Astrocyte (in vitro differentiated cells and primary cell): Measurements from ENCODE around the gene PDE1A.

Source experiments
- CTCF ChIP-seq: IDR thresholded peaks from 2 replicates; pipeline ENCODE4 v1.5.1; 2011; ENCODE audit warnings: low read depth, mild to moderate bottlenecking, inconsistent platforms, low read length, moderate library complexity; ENCODE audit not compliant: insufficient read depth
- EZH2 ChIP-seq: IDR thresholded peaks from 2 replicates; pipeline ENCODE4 v1.6.1; 2012; ENCODE audit warnings: mild to moderate bottlenecking, low read length, inconsistent platforms; ENCODE audit not compliant: insufficient read depth

GRCh38 chr2:182187130-182187529, 239.7 kb downstream of the PDE1A start:
- TF ChIP-seq CTCF (no peak), EZH2 (no peak)
